Memory B cell (primary cell): ENCODE measurements around the gene HOXA6.

Experiments
- ATAC-seq: fragments of 150-1000 bp; cut with Tn5 transposase; 2 replicates; pipeline ENCODE4 v1.10.0; 2021; ENCODE audit warnings: low read depth, mild to moderate bottlenecking, moderate library complexity
- DNase-seq, 2 donors: peaks; one replicate each; pipeline ENCODE4 v3.0.0; 2022; ENCODE audit warnings: low spot score in 2 of 2
- H3K27ac Mint-ChIP-seq: one replicate; pipeline ENCODE4 v1.8.0; 2022; ENCODE audit warnings: mild to moderate bottlenecking, moderate library complexity, mixed read lengths
- H3K27me3 Mint-ChIP-seq: one replicate; pipeline ENCODE4 v1.8.0; 2022; ENCODE audit warnings: mixed read lengths
- H3K36me3 Mint-ChIP-seq: one replicate; pipeline ENCODE4 v1.8.0; 2022; ENCODE audit warnings: mild to moderate bottlenecking, mixed read lengths
- H3K4me1 Mint-ChIP-seq: one replicate; pipeline ENCODE4 v1.8.0; 2022; ENCODE audit warnings: mixed read lengths
- H3K4me3 Mint-ChIP-seq: one replicate; pipeline ENCODE4 v1.8.0; 2022; ENCODE audit warnings: mild to moderate bottlenecking, moderate library complexity, mixed read lengths
- H3K9me3 Mint-ChIP-seq: one replicate; pipeline ENCODE4 v1.8.0; 2022; ENCODE audit warnings: mixed read lengths

HOXA6 gene

DNA sequence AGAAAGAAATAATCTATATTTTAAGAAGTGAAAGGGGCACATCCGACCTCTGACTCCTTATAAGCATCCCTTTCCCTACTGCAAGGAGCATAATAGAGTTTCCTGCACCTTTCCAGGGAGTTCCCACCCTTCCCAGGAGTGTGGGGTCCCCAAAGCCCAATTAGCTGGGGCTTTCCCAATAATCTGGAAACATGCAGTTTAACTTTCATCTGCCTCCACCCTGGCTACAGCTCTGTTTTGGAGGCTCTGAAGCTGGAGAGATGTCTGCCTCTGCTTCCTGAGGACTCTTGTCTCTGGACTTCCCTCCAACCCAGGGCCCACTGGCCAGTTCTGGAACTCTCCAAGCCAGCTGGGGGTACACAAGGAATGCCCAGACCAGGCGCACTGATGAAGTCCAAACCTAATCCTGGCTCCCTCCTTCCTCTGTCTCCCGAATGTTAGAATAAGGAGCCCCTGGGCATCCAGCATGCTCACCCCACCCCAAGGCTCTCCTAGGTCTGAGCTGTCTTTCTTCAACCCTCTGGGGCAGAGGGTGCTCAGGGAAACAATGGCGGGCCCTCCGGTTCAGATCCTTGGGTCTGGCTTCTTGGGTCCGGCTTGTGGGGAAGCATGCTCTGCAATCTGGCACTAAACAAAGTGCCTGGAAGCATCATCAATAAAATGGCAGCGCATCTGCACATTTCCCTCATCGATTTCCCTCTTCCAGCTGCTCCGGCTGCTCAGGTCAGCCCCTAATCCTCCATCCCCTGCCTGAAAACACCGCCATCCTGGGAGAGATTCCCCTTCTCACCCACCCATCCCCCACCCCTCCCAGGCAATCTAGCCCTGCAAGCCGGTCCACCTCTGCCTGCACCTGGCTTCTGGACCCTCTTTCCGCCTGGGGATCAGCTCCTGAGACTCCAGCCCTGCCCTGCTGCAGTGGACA lies 30.4 kb downstream of the HOXA6 start:
- Mint-ChIP-seq H3K36me3 (no peaks in the 10 kb centered on the region), H3K27ac (no peak overlapping the region)
- ATAC-seq: no peak

DNA sequence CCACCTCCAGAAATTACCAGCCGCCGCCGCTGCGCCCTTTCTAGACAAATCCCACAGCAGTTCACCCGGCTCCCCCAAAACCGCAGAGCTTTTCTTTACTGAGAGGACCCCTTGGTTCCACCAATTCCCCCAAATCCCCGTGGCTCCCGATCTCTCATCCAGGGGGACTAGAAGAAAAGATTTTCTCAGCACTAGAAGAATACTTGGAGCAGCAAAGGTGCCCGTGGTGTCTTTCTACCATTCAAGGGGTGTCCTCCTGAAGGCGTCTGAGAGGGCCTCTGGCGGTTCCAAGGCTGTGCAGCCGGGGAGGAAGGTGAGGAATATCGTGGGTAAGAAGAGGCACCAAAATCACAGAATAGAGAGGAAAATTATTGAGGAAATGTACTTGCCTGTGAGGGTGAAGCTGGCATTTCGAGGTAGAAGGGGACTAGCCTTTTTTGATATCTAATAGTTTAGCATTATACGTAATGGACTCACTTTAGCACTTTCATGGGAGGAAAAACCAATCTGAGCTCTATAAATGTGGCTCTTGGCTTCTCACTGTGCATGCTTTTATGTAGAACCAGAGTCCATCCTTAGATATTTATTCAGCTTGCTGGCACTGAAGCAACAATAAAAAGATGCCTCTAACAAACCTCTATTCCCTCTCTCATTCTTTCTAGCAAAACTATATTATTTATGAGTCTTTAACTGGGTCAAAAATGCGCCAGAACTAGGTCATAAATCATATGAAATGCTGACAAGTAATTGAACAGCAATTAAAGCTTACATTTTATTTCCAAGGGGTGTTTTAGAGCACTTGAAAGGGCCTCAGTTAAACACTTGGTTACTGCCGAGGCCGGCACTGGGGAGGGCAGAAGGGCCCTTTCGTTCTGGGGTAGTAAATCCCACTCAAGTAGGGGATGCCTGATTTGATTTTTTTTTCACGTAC lies 31.3 kb downstream of the HOXA6 start:
- DNase-seq (no peak), ATAC-seq (no peak)
- peaks cover 2% of the 10 kb centered on the region for H3K27me3 Mint-ChIP-seq
- H3K4me1 Mint-ChIP-seq: no peaks in the 10 kb centered on the region
- H3K4me3 Mint-ChIP-seq: no peak overlapping the region
- no peak overlapping the region for H3K27ac Mint-ChIP-seq
- H3K36me3 Mint-ChIP-seq: no peaks in the 10 kb centered on the region
- no peaks in the 10 kb centered on the region for H3K9me3 Mint-ChIP-seq

More for the DNA sequence above, 30.4 kb downstream of the HOXA6 start:
- peaks cover 2% of the 10 kb centered on the region for H3K27me3 Mint-ChIP-seq
- no peaks in the 10 kb centered on the region for H3K9me3 Mint-ChIP-seq
- no peak for DNase-seq
- no peak overlapping the region for H3K4me3 Mint-ChIP-seq
- no peaks in the 10 kb centered on the region for H3K4me1 Mint-ChIP-seq

DNA sequence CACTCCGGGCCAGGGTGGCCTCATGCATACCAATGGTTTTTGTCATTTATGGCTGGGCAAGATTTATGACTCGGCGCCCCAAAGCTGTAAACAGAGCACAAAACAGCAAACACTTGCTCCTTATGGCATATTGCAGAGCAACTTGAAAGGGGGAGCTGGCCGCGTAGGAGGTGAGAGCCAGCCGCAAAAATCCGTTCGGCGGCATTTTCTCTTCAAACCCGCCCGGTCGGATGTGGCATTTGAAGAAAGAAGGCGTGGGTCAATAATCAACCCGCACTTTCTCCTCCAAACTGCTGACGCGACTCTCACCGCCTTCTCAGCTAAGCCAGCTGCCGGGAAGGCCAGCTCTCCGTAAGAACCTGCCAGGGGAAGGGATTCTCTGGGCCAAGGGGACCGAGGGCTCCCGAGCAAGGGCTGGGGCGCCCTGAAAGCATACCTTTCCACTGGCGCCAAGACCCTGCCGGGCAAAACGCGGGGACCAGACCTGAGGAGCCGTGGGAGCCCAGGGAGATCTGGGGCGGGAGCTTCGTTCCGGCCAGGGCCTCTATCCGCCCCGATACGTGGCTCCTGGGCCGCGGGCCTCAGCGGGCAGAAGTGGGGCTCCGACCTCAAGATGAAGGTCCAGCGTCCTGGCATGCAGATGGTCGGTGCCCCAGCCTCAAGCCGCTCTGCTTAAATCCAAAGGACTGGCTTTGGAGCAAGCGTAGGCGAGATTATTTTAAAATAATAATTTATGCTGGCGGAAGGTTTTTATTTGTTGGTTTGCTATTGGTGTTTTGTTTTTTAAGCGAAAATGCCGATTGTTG lies 32.1 kb downstream of the HOXA6 start:
- ATAC-seq (no peak), DNase-seq (no peak)
- Mint-ChIP-seq H3K9me3 (no peaks in the 10 kb centered on the region), H3K27me3 (peaks cover 2% of the 10 kb centered on the region), H3K4me1 (no peaks in the 10 kb centered on the region), H3K4me3 (no peak overlapping the region), H3K36me3 (no peaks in the 10 kb centered on the region), H3K27ac (no peak overlapping the region)

DNA sequence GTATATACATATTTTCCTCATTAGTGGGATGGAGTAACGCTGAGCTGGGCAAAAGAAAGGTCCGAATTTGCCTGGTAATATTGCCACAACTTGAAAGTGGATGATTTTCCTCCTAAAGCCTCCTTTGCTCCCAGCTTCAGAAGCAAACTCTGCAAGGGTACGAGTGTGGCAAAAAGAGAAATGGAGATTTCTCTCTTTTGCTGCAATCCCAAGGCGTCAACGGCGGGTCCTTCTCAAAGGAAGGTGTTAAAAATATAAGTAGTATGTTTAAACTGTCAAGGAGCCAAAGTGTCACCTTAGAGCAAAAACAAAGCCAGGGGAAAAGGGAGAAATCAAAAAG lies 32.7 kb downstream of the HOXA6 start:
- no peak overlapping the region for H3K4me3 Mint-ChIP-seq
- DNase-seq (no peak), ATAC-seq (no peak)
- H3K4me1 Mint-ChIP-seq: no peaks in the 10 kb centered on the region
- peaks cover 2% of the 10 kb centered on the region for H3K27me3 Mint-ChIP-seq
- no peaks in the 10 kb centered on the region for H3K9me3 Mint-ChIP-seq
- no peak overlapping the region for H3K27ac Mint-ChIP-seq
- H3K36me3 Mint-ChIP-seq: no peaks in the 10 kb centered on the region

DNA sequence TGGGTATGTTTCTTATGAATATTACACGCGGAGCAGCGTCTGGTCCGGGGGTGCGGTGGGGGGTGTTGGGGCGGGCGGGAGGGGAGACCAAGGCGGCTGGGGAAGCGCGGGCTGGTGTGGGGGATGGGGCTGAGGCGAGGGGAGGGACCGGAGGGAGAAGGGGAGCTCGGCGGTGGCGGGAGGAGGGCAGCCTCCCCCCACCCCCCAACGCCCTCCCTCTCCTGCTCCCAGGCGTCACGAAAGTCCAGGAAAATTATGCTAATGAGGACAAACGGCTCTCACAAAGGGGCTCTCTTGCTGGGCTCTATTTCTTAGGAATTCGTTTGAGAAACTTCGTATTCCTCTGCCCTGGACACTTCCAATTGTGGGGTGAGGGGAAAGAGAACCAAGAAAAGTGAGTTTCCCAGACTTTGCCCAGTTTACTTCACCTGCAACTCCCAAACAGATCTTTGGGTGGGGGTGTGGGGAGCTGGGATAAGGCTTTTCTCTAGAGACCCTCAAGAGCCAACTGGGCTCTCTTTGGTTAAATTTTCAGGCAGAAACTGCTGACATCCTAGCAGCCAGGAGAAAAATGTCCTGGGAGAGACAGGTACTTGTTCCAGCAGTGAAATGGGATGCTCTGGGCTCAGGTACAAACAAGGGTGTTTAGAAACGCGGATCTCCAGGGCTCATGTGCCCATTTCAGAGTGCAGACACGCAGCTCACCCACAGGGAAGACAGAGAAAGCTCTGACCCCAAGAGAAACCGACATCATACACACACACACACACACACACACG lies 33.4 kb downstream of the HOXA6 start:
- Mint-ChIP-seq H3K4me3 (no peak overlapping the region), H3K4me1 (no peaks in the 10 kb centered on the region), H3K27me3 (peaks cover 2% of the 10 kb centered on the region), H3K9me3 (no peaks in the 10 kb centered on the region), H3K36me3 (no peaks in the 10 kb centered on the region), H3K27ac (no peak overlapping the region)
- DNase-seq: no peak
- no peak for ATAC-seq

- peaks cover 2% of the 10 kb centered on the region for H3K27me3 Mint-ChIP-seq
- DNase-seq (no peak), ATAC-seq (no peak)
- H3K4me3 Mint-ChIP-seq: no peak overlapping the region
- no peak overlapping the region for H3K27ac Mint-ChIP-seq
- H3K36me3 Mint-ChIP-seq: no peaks in the 10 kb centered on the region
- no peaks in the 10 kb centered on the region for H3K9me3 Mint-ChIP-seq
- H3K4me1 Mint-ChIP-seq: no peaks in the 10 kb centered on the region
Measured at GRCh38 chr7:27112955-27113949, 34.3 kb downstream of the HOXA6 start.

- H3K36me3 Mint-ChIP-seq: peaks cover 2% of the 10 kb centered on the region
- no peak overlapping the region for H3K27ac Mint-ChIP-seq
- H3K4me1 Mint-ChIP-seq: no peaks in the 10 kb centered on the region
- no peak overlapping the region for H3K4me3 Mint-ChIP-seq
- DNase-seq (no peak), ATAC-seq (no peak)
- H3K27me3 Mint-ChIP-seq: peaks cover 4% of the 10 kb centered on the region
- H3K9me3 Mint-ChIP-seq: peaks cover 2% of the 10 kb centered on the region
Measured at GRCh38 chr7:27112361-27112760, 35.2 kb downstream of the HOXA6 start.

GRCh38 chr7:27111751-27112277 lies 35.8 kb downstream of the HOXA6 start:
- no peak overlapping the region for H3K4me3 Mint-ChIP-seq
- H3K27me3 Mint-ChIP-seq: peaks cover 4% of the 10 kb centered on the region
- no peaks in the 10 kb centered on the region for H3K4me1 Mint-ChIP-seq
- ATAC-seq: no peak
- peaks cover 2% of the 10 kb centered on the region for H3K36me3 Mint-ChIP-seq
- peaks cover 2% of the 10 kb centered on the region for H3K9me3 Mint-ChIP-seq
- no peak overlapping the region for H3K27ac Mint-ChIP-seq
- no peak for DNase-seq

- peaks cover 4% of the 10 kb centered on the region for H3K27me3 Mint-ChIP-seq
- H3K36me3 Mint-ChIP-seq: peaks cover 2% of the 10 kb centered on the region
- no peak for ATAC-seq
- DNase-seq: no peak
- no peaks in the 10 kb centered on the region for H3K4me1 Mint-ChIP-seq
- H3K4me3 Mint-ChIP-seq: no peak overlapping the region
- peaks cover 2% of the 10 kb centered on the region for H3K9me3 Mint-ChIP-seq
- no peak overlapping the region for H3K27ac Mint-ChIP-seq
Measured at GRCh38 chr7:27111042-27111750, 36.4 kb downstream of the HOXA6 start.

DNA sequence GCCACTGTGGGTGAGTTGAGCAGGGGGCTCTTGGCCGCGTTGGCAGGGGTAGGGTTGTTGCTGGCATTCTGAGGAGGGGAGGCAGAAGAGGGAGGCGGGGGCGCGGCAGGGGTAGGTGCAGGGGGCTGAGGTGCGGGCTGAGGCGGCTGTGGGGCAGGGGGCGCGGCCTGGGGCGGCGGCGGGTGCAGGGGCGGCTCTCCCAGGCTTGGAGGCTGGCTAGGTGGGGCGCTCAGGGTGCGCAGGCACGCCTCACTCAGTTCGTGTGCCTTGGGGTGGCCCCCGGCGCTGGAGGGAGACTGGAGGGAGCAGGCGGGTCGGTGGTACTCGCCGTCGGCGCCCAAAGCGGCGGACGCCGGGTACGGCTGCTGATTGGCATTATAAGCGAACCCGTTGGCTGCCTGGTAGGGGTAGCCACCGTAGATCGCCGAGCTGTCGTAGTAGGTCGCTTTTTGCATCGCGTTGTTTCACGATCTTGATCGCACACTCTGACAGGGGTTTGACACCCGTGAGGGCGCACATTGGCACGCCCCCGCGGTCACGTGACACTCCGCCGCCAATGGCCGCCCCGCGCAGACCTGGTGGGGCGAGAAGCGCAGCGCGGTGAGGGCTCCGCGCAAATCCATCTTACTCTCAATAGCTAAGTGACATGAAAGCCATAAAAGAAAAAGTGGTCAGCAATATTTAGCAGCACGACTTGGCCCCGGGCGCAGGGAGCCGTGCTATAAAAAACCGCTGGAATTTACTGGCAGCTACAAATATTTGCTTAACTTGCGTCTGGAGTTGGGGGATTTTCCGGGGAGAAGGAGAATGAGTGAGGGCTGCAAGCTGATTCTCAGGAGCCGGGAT lies 37.2 kb downstream of the HOXA6 start:
- Mint-ChIP-seq H3K36me3 (peaks cover 2% of the 10 kb centered on the region), H3K27me3 (peaks cover 4% of the 10 kb centered on the region), H3K4me3 (no peak overlapping the region), H3K4me1 (no peaks in the 10 kb centered on the region), H3K27ac (no peak overlapping the region), H3K9me3 (peaks cover 2% of the 10 kb centered on the region)
- DNase-seq (no peak), ATAC-seq (no peak)
